ENCODE data around the gene UTF1. TPM values are rescaled to one million over a fixed set of nuclear protein-coding genes. Genes with fewer than 3 reads are reported as not detected.
A peak's percentile ranks its signal among the peaks of the same experiment; 100 is the strongest.

The UTF1 gene
- total and polyA plus RNA-seq, 10 donors: 0.10 to 0.54 (median 0.32) TPM; not detected in 4

DNA sequence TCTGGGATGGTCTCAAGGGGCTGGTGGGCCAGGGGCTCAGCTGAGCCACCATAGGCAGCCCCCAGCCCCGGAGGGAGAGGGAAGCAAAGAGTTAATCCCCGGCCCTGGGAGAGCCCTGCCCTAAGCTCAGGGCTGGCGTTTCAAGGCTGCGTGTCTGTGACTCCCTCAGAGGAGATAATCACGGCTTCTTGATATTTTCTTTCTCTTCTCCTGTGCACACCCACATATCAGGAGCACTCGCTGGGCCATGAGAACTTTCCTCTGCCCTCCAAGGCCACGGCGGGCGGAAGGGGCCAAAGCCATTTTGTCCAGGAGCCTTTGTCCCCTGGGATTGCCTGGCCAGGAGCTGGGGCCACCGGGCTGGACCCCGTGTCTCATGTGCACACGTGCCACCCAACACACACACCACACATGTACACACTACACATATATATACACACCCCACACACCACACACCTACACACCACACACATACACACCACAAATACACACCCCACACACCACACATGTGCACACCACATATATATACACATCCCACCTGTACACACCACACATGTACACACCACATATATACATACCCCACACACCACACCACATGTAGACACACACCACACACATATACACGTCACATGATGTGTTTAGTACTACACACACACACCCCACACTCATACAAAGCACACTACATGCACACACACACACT lies 24.6 kb downstream of the UTF1 start:
- TF ChIP-seq POLR2A (IDR thresholded peaks at IDR 0.05) (no peak), POLR2AphosphoS5 (IDR thresholded peaks at IDR 0.05) (no peak)
- TF ChIP-seq, protein P1, sequence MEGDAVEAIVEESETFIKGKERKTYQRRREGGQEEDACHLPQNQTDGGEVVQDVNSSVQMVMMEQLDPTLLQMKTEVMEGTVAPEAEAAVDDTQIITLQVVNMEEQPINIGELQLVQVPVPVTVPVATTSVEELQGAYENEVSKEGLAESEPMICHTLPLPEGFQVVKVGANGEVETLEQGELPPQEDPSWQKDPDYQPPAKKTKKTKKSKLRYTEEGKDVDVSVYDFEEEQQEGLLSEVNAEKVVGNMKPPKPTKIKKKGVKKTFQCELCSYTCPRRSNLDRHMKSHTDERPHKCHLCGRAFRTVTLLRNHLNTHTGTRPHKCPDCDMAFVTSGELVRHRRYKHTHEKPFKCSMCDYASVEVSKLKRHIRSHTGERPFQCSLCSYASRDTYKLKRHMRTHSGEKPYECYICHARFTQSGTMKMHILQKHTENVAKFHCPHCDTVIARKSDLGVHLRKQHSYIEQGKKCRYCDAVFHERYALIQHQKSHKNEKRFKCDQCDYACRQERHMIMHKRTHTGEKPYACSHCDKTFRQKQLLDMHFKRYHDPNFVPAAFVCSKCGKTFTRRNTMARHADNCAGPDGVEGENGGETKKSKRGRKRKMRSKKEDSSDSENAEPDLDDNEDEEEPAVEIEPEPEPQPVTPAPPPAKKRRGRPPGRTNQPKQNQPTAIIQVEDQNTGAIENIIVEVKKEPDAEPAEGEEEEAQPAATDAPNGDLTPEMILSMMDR (IDR thresholded peaks at IDR 0.05 in 8 of 11, conservative IDR thresholded peaks at IDR 0.05 in 3 of 11): no peak
- 56 to 78% (median 70%) methylated on average over 12 to 13 of the region's 13 CpGs for WGBS, 5 donors
- Histone ChIP-seq H3K27ac (no peak overlapping the region), H3K4me1 (peaks cover 25 to 38% (median 28%) of the 10 kb centered on the region in 6 donors), H3K27me3 (replicated peaks in 1 of 7) (peaks cover 0 to 32% (median 0%) of the 10 kb centered on the region in 7 donors), H3K36me3 (no peaks in the 10 kb centered on the region), H3K9me3 (no peaks in the 10 kb centered on the region), H3K4me3 (no peak overlapping the region)
- no peak for DNase-seq
- intact Hi-C loops (cut with DNase I; ENCODE audit: low total_unique reads): loop anchor here (10.0 kb wide), 1 partner anchor 110 kb away; no protein-coding TSS in a partner anchor

- TF ChIP-seq POLR2A (IDR thresholded peaks at IDR 0.05) (no peak), POLR2AphosphoS5 (IDR thresholded peaks at IDR 0.05) (no peak)
- TF ChIP-seq, protein P1 (IDR thresholded peaks at IDR 0.05 in 8 of 11, conservative IDR thresholded peaks at IDR 0.05 in 3 of 11): no peak
- 90 to 96% (median 94%) methylated on average over 13 to 15 of the region's 15 CpGs for WGBS, 5 donors
- peaks cover 0 to 28% (median 0%) of the 10 kb centered on the region in 7 donors for H3K27me3 ChIP-seq (replicated peaks in 1 of 7)
- no peaks in the 10 kb centered on the region for H3K9me3 ChIP-seq
- H3K4me3 ChIP-seq: no peak overlapping the region
- H3K36me3 ChIP-seq: no peaks in the 10 kb centered on the region
- intact Hi-C loops (cut with DNase I; ENCODE audit: low total_unique reads): loop anchor here (10.0 kb wide), 1 partner anchor 111 kb away; no protein-coding TSS in a partner anchor
- DNase-seq: no peak
- H3K27ac ChIP-seq: no peak overlapping the region
- peaks cover 29 to 46% (median 35%) of the 10 kb centered on the region in 6 donors for H3K4me1 ChIP-seq
Measured at GRCh38 chr10:133255323-133255722, 25.3 kb downstream of the UTF1 start.

GRCh38 chr10:133257489-133258065 lies 27.6 kb downstream of the UTF1 start:
- Histone ChIP-seq H3K27ac (peak overlapping the region in 7 of 8 donors; percentile 61 to 89 (median 71)), H3K9me3 (no peaks in the 10 kb centered on the region), H3K36me3 (peaks cover 0 to 3% (median under 1%) of the 10 kb centered on the region in 6 donors), H3K4me1 (peaks cover 29 to 65% (median 52%) of the 10 kb centered on the region in 6 donors), H3K4me3 (peak overlapping the region in 6 of 8 donors; percentile 1 to 54 (median 17)), H3K27me3 (replicated peaks in 1 of 7) (peaks cover 0 to 14% (median 0%) of the 10 kb centered on the region in 7 donors)
- DNase-seq: peak; percentile 92
- TF ChIP-seq POLR2A (IDR thresholded peaks at IDR 0.05): no peak
- peak; percentile 52 to 79 (median 59) for TF ChIP-seq POLR2AphosphoS5 (IDR thresholded peaks at IDR 0.05)
- TF ChIP-seq, protein P1 (IDR thresholded peaks at IDR 0.05 in 8 of 11, conservative IDR thresholded peaks at IDR 0.05 in 3 of 11): peak in 7 of 11 experiments; percentile 6 to 50 (median 43)
- WGBS, 5 donors: 3 to 11% (median 6%) methylated on average over 18 to 27 of the region's 27 CpGs
- intact Hi-C loops (cut with DNase I; ENCODE audit: low total_unique reads): loop anchor here (10.0 kb wide), 1 partner anchor 113 kb away; no protein-coding TSS in a partner anchor
